ENCODE data around the gene PDE4D.

- no peak for TF ChIP-seq CTCF (conservative IDR thresholded peaks at IDR 0.05; ENCODE audit: low read depth, low read length)
- no peak for TF ChIP-seq EZH2 (IDR thresholded peaks at IDR 0.05; ENCODE audit: low read length, unreplicated experiment)
These were observed 407.7 kb downstream of the PDE4D start for GRCh38 chr5:59485629-59486439.
